ENCODE measurements around the gene SMIM24.
"Not testable (repeated sequence)": the region's sequence is repeated elsewhere in the genome, so short reads cannot be mapped to it uniquely, and the experiment has no call there.

Gene SMIM24

GRCh38 chr19:3515891-3516422 is 35.6 kb upstream of the SMIM24 start:
- DNase-seq = peak in 1 of 51 donors; percentile 41

GRCh38 chr19:3514930-3515329 is 34.6 kb upstream of the SMIM24 start:
- DNase-seq = no peak

- peak in 4 of 51 donors; percentile 12 to 41 (median 18) for DNase-seq
Measured at GRCh38 chr19:3513229-3514140, 33.2 kb upstream of the SMIM24 start.

DNA sequence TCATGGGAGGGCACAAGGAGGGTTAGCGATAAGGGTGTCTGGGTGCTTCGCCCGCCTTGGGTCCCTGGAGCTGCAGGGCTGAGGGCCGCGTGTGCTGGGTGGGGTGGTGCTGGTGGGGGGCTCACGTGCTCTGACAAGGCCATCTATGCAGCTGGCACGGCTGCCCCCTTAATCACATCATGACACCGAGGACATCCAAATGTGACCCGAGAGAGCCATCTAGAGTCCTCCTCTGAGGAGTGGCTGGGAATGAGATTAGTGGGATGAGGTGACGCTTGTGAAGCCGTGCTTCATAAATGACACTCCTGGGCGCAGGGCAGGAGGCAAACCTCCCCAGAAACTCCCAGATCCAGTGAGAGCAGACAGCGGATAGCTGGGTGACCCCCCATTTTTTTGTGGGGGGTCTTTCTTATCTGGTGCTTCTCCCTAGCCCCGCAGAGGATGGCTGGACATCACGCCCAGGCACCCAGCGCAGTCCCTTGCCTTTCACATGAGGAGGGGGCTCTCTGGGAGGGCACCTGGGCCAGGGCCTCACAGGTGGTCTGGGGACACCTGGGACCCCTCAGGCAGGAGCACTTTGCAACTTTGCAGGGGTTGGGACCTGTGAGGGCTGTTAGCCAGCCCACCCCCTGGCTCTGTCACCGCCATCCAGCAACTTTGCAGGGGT is 32.4 kb upstream of the SMIM24 start:
- peak in 10 of 51 donors; percentile 10 to 46 (median 20) for DNase-seq

GRCh38 chr19:3511506-3512251 is 31.4 kb upstream of the SMIM24 start:
- DNase-seq = no peak

- DNase-seq = no peak
Measured at GRCh38 chr19:3510727-3511126, 30.4 kb upstream of the SMIM24 start.

GRCh38 chr19:3509566-3509989 is 29.3 kb upstream of the SMIM24 start:
- DNase-seq = peak in 2 of 51 donors; percentile 6 to 58

DNA sequence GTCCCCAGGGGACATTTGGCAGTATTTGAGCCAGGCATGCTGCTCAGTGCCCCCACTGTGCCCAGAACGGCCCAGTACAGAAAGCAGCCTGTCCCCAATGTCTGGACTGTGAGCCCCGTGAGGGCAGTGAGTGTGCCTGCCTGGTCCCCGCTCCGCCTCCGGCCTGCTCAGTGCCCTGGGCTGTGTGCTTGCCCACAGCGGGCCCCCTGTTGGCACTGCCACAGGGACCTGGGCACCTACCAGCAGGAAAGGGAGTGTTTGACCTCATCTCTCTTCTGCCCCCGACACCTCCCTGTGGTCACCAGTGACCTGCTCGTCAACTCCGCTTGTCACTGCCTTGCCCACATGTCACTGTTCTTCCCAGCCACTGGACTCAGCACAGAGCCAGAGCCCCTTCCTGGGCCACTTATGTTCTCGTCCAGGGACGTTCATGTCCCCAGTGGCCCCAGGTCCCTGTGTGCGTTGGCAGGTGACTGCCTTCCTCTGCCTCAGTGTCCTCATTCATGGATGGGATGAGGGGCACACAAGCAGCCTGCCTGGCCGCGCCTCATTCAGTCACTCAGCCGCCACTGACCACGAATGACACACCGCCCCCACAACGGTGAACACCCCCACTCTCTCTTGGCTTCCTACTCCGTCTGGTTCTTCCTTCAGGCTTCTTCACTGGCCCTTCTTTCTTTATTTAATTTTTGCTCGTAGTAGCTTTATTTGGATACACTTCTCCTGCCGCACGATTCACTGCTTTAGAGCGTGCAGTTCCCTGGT is 28.6 kb upstream of the SMIM24 start:
- DNase-seq = peak in 1 of 51 donors; percentile 26

DNA sequence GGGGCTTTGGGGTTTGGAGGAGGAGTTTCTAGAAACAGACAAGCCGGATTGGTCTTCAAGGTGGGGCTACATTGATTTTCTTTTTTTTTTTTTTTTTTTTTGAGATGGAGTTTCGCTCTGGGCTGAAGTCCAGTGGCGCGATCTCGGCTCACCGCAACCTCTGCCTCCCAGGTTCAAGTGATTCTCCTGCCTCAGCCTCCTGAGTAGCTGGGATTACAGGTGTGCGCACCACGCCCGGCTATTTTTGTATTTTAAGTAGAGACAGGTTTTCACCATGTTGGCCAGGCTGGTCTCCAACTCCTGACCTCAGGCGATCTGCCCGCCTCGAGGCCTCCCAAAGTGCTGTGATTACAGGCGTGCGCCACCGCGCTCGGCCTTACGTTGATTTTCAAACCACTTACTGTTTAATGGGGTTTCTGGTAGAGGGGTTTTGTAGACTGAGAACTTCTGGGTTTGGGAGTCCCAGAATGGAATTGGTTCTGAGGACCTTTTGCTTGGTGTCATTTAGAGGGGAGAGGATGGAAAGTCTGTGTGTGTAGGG is 27.9 kb upstream of the SMIM24 start:
- not testable (repeated sequence) for DNase-seq

DNA sequence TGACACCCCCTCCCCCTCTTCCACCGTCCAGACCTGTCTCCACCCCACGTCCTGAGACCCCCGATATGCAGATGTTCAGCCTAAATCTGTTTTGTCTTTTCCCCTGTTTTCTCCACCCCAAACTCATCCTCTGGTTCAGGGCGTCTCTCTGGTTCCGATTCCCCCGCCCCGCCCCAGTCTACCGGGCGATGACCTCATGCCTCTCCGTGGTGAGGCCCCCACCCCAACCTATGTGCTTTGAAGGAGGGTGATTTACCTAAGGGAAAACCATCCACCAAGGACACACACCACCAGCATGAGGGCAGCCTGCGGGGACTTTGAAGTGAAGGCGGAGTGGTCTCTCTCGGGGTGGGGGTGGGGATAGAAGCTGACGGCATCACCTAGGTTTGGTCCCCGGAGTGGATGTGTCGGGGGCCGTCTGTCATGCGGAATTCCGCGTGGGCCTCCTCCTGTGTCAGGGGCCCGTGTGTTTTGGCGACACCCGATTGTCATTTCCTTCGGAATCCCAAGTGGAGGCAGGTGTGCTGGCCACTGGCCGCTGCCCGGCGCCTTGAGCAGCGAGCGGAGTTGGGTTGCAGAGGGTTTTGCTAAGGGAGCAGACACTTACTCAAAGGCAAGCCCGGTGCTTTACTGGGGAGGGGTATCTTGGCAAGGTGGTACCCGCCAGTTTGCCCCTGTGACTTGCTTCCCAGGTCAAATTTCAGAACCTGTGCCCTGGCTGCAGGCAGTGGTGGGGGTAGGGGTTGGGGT is 27.2 kb upstream of the SMIM24 start:
- DNase-seq = peak in 7 of 51 donors; percentile 3 to 45 (median 32)

DNA sequence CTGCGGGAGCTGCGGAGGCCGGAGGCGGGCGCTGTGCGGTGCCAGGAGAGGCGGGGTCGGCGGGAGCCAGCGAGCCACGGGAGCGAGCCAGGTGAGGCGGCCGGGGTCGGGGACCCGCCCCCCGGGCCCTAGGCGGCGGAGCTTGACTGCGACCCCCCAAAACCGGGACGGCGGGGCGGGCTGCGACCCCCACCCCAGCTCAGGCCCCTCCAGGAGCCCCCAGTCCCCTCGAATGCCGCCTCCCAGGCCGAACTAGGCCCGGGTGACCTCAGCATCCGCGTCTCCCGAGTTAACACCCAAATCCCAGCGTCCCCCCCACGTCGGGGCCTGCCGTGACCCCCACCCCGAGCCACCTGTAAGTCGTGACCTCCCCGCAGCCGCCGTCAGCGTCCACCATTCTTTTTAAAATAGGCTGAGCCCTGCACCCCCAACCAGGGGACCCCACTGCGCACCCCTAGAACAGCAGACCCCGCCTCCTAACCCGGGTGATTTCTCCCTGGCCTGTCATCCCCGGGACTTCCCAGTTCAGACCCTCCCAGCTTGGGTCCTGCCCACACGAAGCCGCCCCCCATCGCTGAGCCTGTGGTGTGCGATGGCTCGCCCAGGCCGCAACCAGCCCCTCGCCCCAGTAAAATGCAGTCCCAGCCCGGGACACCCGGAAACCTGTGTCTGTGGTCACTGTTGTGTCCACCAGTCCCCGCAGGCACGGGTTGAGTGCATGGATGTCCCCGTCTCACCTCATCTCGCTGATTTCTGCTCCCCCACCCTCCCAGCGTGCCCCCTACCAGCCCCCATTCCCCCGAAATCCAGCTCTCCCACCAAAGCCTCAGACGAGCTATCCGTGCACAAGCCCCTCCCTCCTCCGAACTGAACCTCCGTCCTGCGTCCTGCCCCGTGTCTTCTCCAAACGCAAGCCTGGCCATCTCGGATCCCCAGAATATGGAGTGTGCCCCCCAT is 26.3 kb upstream of the SMIM24 start:
- peak in 9 of 51 donors; percentile 9 to 57 (median 41) for DNase-seq

- DNase-seq = peak; percentile 55 to 99 (median 98)
Measured at GRCh38 chr19:3505598-3506383, 25.5 kb upstream of the SMIM24 start, which contains the start of gene FZR1. Gene FZR1, plus strand, starts transcription at chr19:3506311. Its CDS starts 16,679 bp downstream, at chr19:3522990.

DNA sequence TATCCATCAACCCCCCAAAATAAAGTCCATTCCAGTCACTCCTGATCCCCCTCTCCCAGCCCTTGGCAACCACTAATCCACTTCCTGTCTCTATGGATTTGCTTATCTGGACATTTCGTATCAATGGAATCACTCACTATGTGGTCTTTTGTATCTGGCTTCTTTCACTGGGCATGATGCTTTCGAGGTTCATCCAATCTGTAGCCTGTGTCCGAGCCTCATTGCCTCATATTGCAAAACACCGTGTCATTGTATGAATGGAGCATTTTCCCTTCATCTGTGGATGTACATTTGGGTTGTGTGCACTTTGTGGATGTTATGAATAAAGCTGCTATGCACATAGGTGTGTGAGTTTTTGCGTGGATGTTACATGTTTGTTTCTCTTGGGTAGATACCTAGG is 24.4 kb upstream of the SMIM24 start:
- DNase-seq = no peak

- DNase-seq = no peak
Measured at GRCh38 chr19:3503036-3503572, 22.8 kb upstream of the SMIM24 start.

DNA sequence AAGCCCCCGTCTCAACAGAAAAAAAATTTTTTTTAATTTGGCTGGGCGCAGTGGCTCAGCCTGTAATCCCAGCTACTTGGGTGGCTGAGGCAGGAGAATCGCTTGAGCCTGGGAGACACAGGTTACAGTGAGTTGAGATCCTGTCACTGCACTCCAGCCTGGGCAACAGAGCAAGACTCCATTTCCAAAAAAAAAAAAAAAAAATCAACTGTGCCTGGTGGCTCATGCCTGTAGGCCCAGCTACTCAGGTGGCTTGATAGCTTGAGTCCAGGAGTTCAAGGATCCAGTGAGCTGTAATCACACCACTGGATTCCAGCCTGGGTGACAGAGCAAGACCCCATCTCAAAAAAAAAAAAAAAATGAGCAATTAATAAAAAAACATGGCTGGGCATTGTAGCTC is 21.5 kb upstream of the SMIM24 start:
- DNase-seq = no peak

DNA sequence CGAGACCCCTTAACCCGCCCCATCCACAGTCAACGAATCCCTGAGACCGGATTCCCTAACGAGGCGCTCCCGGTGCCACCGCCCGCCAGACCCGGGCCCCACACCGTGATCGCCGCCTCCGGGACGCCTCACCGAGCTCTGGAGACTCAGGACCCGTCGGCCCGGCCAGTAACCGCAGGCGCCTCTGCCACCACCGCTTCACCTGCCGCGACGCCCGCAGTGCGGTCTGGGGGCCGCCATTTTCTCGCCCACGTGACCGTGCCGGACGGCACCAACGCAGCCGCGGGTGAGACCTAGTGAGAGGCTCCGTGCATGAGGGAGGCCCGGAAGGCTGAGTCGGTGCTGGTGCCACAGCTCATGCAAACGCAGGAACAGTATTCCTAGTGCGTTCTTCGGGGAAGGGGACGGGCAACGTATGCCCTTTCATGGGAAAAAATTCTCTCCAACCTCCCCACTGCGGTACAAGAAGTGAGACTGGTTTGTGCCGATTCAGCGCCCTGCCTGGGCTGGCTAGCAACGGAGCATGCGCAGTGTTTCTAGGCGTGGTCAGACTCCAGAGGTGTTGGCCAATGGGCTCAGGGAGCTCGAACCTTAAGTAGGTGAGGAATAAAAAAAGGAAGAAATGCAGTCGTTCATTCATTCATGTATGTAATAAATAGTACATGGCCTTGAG is 20.2 kb upstream of the SMIM24 start, which contains the start of gene DOHH:
Gene DOHH (minus strand): TSS at position 246 of the 673 bp plus-strand sequence. CDS start 3,860 bp downstream, outside the sequence.
- peak; percentile 76 to 99 (median 92) for DNase-seq

All from hypothalamus (tissue), 51 donors.